GM21576 (cell line): ENCODE data around the gene SLC10A7.

Experiments used
- ATAC-seq: cut with Tn5 transposase; IDR thresholded peaks from one replicate; pipeline ENCODE4 v1.9.1; 2021; ENCODE audit warnings: mild to moderate bottlenecking, moderate library complexity; ENCODE audit not compliant: unreplicated experiment

The SLC10A7 gene

GRCh38 chr4:146265950-146266490 lies 255.7 kb downstream of the SLC10A7 start:
- no peak for ATAC-seq

GRCh38 chr4:146263793-146264192 lies 257.9 kb downstream of the SLC10A7 start:
- no peak for ATAC-seq

GRCh38 chr4:146261041-146261440 lies 260.7 kb downstream of the SLC10A7 start:
- ATAC-seq, result no peak

GRCh38 chr4:146260521-146260920 lies 261.2 kb downstream of the SLC10A7 start:
- ATAC-seq, result no peak

- ATAC-seq, result no peak
Observed at GRCh38 chr4:146257511-146257910, 264.2 kb downstream of the SLC10A7 start.

GRCh38 chr4:146256328-146256727 lies 265.4 kb downstream of the SLC10A7 start:
- ATAC-seq, result no peak

GRCh38 chr4:146255874-146256273 lies 265.9 kb downstream of the SLC10A7 start:
- ATAC-seq, result no peak

- no peak for ATAC-seq
Observed at GRCh38 chr4:146255463-146255862, 266.3 kb downstream of the SLC10A7 start.

- no peak for ATAC-seq
Observed at GRCh38 chr4:146252969-146253611, 268.6 kb downstream of the SLC10A7 start.

GRCh38 chr4:146247356-146247755 lies 274.4 kb downstream of the SLC10A7 start:
- ATAC-seq, result no peak

- ATAC-seq, result no peak
Observed at GRCh38 chr4:146246381-146246780, 275.4 kb downstream of the SLC10A7 start.

- ATAC-seq, result no peak
Observed at GRCh38 chr4:146245850-146246249, 275.9 kb downstream of the SLC10A7 start.

- no peak for ATAC-seq
Observed at GRCh38 chr4:146245246-146245645, 276.5 kb downstream of the SLC10A7 start.

- no peak for ATAC-seq
Observed at GRCh38 chr4:146244496-146244895, 277.2 kb downstream of the SLC10A7 start.

GRCh38 chr4:146243883-146244277 lies 277.9 kb downstream of the SLC10A7 start:
- ATAC-seq, result no peak

GRCh38 chr4:146243141-146243882 lies 278.4 kb downstream of the SLC10A7 start:
- peak; percentile 84 for ATAC-seq

- ATAC-seq, result no peak
Observed at GRCh38 chr4:146238107-146238506, 283.6 kb downstream of the SLC10A7 start.

GRCh38 chr4:146237092-146237491 lies 284.6 kb downstream of the SLC10A7 start:
- ATAC-seq, result no peak

- ATAC-seq, result no peak
Observed at GRCh38 chr4:146236216-146236615, 285.5 kb downstream of the SLC10A7 start.

GRCh38 chr4:146235654-146236177 lies 286.0 kb downstream of the SLC10A7 start:
- ATAC-seq, result no peak

- no peak for ATAC-seq
Observed at GRCh38 chr4:146232131-146232722, 289.5 kb downstream of the SLC10A7 start.

- no peak for ATAC-seq
Observed at GRCh38 chr4:146229406-146229805, 292.3 kb downstream of the SLC10A7 start.
